ENCODE measurements around the gene SQSTM1. TPM values are rescaled to one million over a fixed set of nuclear protein-coding genes. Genes with fewer than 3 reads are reported as not detected.
A peak's percentile ranks its signal among the peaks of the same experiment; 100 is the strongest.

The SQSTM1 gene
- total and polyA plus RNA-seq, 2 donors (not counting 1 experiment from before 2014, with no cell fraction given): 72.2 to 400 TPM

- H3K9ac ChIP-seq (ENCODE audit: low read length): no peak overlapping the region
- H3K27ac Mint-ChIP-seq: peak overlapping the region; percentile 56
Observed at GRCh38 chr5:179791881-179792611, 28.7 kb upstream of the SQSTM1 start.

More at GRCh38 chr5:179791881-179792611, 28.7 kb upstream of the SQSTM1 start:
- intact Hi-C loops (cut with micrococcal nuclease): no loop called here
- H3K27me3 Mint-ChIP-seq: no peaks in the 10 kb centered on the region
- no peaks in the 10 kb centered on the region for H3K9me3 ChIP-seq (ENCODE audit: control extremely low read depth in 1 of 3, control insufficient read depth in 2 of 3, insufficient read depth in 1 of 3, low read length in 2 of 3)
- no peak overlapping the region for H3K4me3 ChIP-seq (ENCODE audit: control extremely low read depth in 1 of 5, extremely low read depth in 1 of 5, insufficient read depth in 1 of 5, low read depth in 2 of 5, low read length in 4 of 5)
- no peaks in the 10 kb centered on the region for H3K9me3 Mint-ChIP-seq (ENCODE audit: insufficient read depth)
- no peaks in the 10 kb centered on the region for H3K27me3 ChIP-seq (replicated peaks in 1 of 4; ENCODE audit: control extremely low read depth in 1 of 4, control insufficient read depth in 3 of 4, insufficient read depth in 4 of 4, low read length in 3 of 4)
- H3K27ac ChIP-seq (ENCODE audit: low read length in 2 of 2): peak overlapping the region in 1 of 2 donors; percentile 6
- H3K36me3 ChIP-seq (replicated peaks in 1 of 2; ENCODE audit: control extremely low read depth in 1 of 2, control insufficient read depth in 1 of 2, extremely low read depth in 1 of 2, insufficient read depth in 2 of 2, low read length in 1 of 2): no peaks in the 10 kb centered on the region
- no peaks in the 10 kb centered on the region for H4K20me1 ChIP-seq (ENCODE audit: control insufficient read depth, insufficient read depth, low read length, poor library complexity, severe bottlenecking)
- no peak overlapping the region for H3K4me2 ChIP-seq (replicated peaks; ENCODE audit: low read depth, low read length, poor library complexity, severe bottlenecking)
- 50% methylated on average over 15 of the region's 15 CpGs for WGBS (ENCODE audit: insufficient coverage)
- POLR2A ChIA-PET: interaction anchor here (0.6 kb wide), 1 partner anchor 27 kb away, joined by 5 read pairs; no protein-coding TSS in a partner anchor
- CTCF ChIA-PET: interaction anchor here (1.0 to 1.3 kb wide), 2 partner anchors 29 to 179 kb away, joined by 3 read pairs; no protein-coding TSS in a partner anchor
- ATAC-seq (ENCODE audit: low read depth) (no peak), DNase-seq (peak; percentile 25)
- TF ChIP-seq CTCF (IDR thresholded peaks at IDR 0.05) (no peak), EZH2 (IDR thresholded peaks at IDR 0.05; ENCODE audit: borderline replicate concordance, insufficient read depth, low read depth, low read length, poor library complexity, severe bottlenecking) (no peak)
- peaks cover 29% of the 10 kb centered on the region for H3K4me1 Mint-ChIP-seq
- no peak overlapping the region for H3K4me3 Mint-ChIP-seq
- H3K4me1 ChIP-seq (ENCODE audit: control insufficient read depth in 2 of 2, insufficient read depth in 2 of 2, low read length in 2 of 2): peaks cover 27 to 31% of the 10 kb centered on the region in 2 donors
- H3K79me2 ChIP-seq (ENCODE audit: control insufficient read depth, insufficient read depth, low read length): no peaks in the 10 kb centered on the region
- no peak overlapping the region for H2AFZ ChIP-seq (ENCODE audit: insufficient read depth, low read depth, low read length, poor library complexity, severe bottlenecking)

Data from B cell (primary cell).